ENCODE data around the gene TEX29.

TEX29 gene

GRCh38 chr13:111347438-111347837 lies 27.0 kb downstream of the TEX29 start:
- no peak for DNase-seq (ENCODE audit: low read depth)
- TF ChIP-seq MYC (IDR thresholded peaks at IDR 0.05; ENCODE audit: low read depth, low read length) (no peak), CTCF (IDR thresholded peaks at IDR 0.05; ENCODE audit: low read depth, low read length) (no peak), POLR2A (IDR thresholded peaks at IDR 0.05; ENCODE audit: extremely low read depth, insufficient read length) (no peak)
- H3K4me3 ChIP-seq (ENCODE audit: low read depth, low read length): no peak overlapping the region

- no peak for DNase-seq (ENCODE audit: low read depth)
- H3K4me3 ChIP-seq (ENCODE audit: low read depth, low read length): no peak overlapping the region
- TF ChIP-seq MAX (IDR thresholded peaks at IDR 0.05; ENCODE audit: low read depth, low read length) (no peak), CTCF (IDR thresholded peaks at IDR 0.05; ENCODE audit: low read depth, low read length) (no peak), POLR2A (IDR thresholded peaks at IDR 0.05; ENCODE audit: extremely low read depth, insufficient read length) (no peak), MYC (IDR thresholded peaks at IDR 0.05; ENCODE audit: low read depth, low read length) (no peak)
Observed at GRCh38 chr13:111353508-111353907, 33.1 kb downstream of the TEX29 start.

GRCh38 chr13:111354789-111355188 lies 34.3 kb downstream of the TEX29 start:
- H3K4me3 ChIP-seq (ENCODE audit: low read depth, low read length): no peak overlapping the region
- no peak for DNase-seq (ENCODE audit: low read depth)
- TF ChIP-seq MAX (IDR thresholded peaks at IDR 0.05; ENCODE audit: low read depth, low read length) (no peak), MYC (IDR thresholded peaks at IDR 0.05; ENCODE audit: low read depth, low read length) (no peak), POLR2A (IDR thresholded peaks at IDR 0.05; ENCODE audit: extremely low read depth, insufficient read length) (no peak), CTCF (IDR thresholded peaks at IDR 0.05; ENCODE audit: low read depth, low read length) (no peak)

- no peak overlapping the region for H3K4me3 ChIP-seq (ENCODE audit: low read depth, low read length)
- DNase-seq (ENCODE audit: low read depth): no peak
- no peak for TF ChIP-seq POLR2A (IDR thresholded peaks at IDR 0.05; ENCODE audit: extremely low read depth, insufficient read length)
- TF ChIP-seq CTCF (IDR thresholded peaks at IDR 0.05; ENCODE audit: low read depth, low read length): no peak
- no peak for TF ChIP-seq MYC (IDR thresholded peaks at IDR 0.05; ENCODE audit: low read depth, low read length)
- no peak for TF ChIP-seq MAX (IDR thresholded peaks at IDR 0.05; ENCODE audit: low read depth, low read length)
Observed at GRCh38 chr13:111356795-111357194, 36.4 kb downstream of the TEX29 start.

GRCh38 chr13:111359237-111359915 lies 38.9 kb downstream of the TEX29 start:
- DNase-seq (ENCODE audit: low read depth): no peak
- H3K4me3 ChIP-seq (ENCODE audit: low read depth, low read length): no peak overlapping the region
- TF ChIP-seq POLR2A (IDR thresholded peaks at IDR 0.05; ENCODE audit: extremely low read depth, insufficient read length): no peak
- TF ChIP-seq CTCF (IDR thresholded peaks at IDR 0.05; ENCODE audit: low read depth, low read length): no peak

GRCh38 chr13:111359930-111360329 lies 39.5 kb downstream of the TEX29 start:
- TF ChIP-seq MYC (IDR thresholded peaks at IDR 0.05; ENCODE audit: low read depth, low read length) (no peak), CTCF (IDR thresholded peaks at IDR 0.05; ENCODE audit: low read depth, low read length) (no peak), MAX (IDR thresholded peaks at IDR 0.05; ENCODE audit: low read depth, low read length) (no peak), POLR2A (IDR thresholded peaks at IDR 0.05; ENCODE audit: extremely low read depth, insufficient read length) (no peak)
- no peak for DNase-seq (ENCODE audit: low read depth)
- no peak overlapping the region for H3K4me3 ChIP-seq (ENCODE audit: low read depth, low read length)

All from NB4 (cell line).